Neural cell (in vitro differentiated cells): Measurements from ENCODE around the gene PIGC. TPM values are rescaled to one million over a fixed set of nuclear protein-coding genes. Genes with fewer than 3 reads are reported as not detected.

Experiments
- H2AFZ ChIP-seq: fragments of 200-600, 300-800 bp; sonication (generic), shearing (Covaris generic); 2 replicates; pipeline ENCODE4 v1.6.0; 2014; ENCODE audit warnings: low read depth, mild to moderate bottlenecking, antibody characterized with exemption, low read length, moderate library complexity
- H3F3A ChIP-seq: fragments of 200-600 bp; shearing (Covaris generic); 2 replicates; pipeline ENCODE4 v1.6.1; 2016; ENCODE audit warnings: mild to moderate bottlenecking, moderate library complexity, mixed read lengths, antibody characterized with exemption, low read length; ENCODE audit not compliant: insufficient read depth, poor library complexity, severe bottlenecking
- H3K27ac ChIP-seq: fragments of 200-600, 300-800 bp; sonication (generic), shearing (Covaris generic); 2 replicates; pipeline ENCODE4 v1.5.1; 2014; ENCODE audit warnings: mild to moderate bottlenecking, low read length, moderate library complexity
- H3K27me3 ChIP-seq: fragments of 300-800, 200-600 bp; sonication (generic), shearing (Covaris generic); 2 replicates; pipeline ENCODE4 v1.6.0; 2014; ENCODE audit warnings: mild to moderate bottlenecking, low read depth, low read length, moderate library complexity; ENCODE audit not compliant: insufficient read depth
- H3K36me3 ChIP-seq: fragments of 300-800, 200-600 bp; sonication (generic), shearing (Covaris generic); 2 replicates; pipeline ENCODE4 v1.5.1; 2014; ENCODE audit warnings: mild to moderate bottlenecking, antibody characterized with exemption, low read length, moderate library complexity; ENCODE audit not compliant: insufficient read depth
- H3K4me2 ChIP-seq: fragments of 300-800, 200-600 bp; sonication (generic), shearing (Covaris generic); 2 replicates; pipeline ENCODE4 v1.6.0; 2014; ENCODE audit warnings: mild to moderate bottlenecking, low read length
- H3K4me3 ChIP-seq: fragments of 300-800, 200-600 bp; sonication (generic), shearing (Covaris generic); 2 replicates; pipeline ENCODE4 v1.5.1; 2014; ENCODE audit warnings: mild to moderate bottlenecking, low read length, moderate library complexity
- H3K79me2 ChIP-seq: fragments of 200-600 bp; shearing (Covaris generic); replicated peaks from 2 replicates; pipeline ENCODE4 v1.6.0; 2014; ENCODE audit warnings: mild to moderate bottlenecking, low read length, moderate library complexity; ENCODE audit not compliant: insufficient read depth
- H3K9ac ChIP-seq: fragments of 300-800, 200-600 bp; sonication (generic), shearing (Covaris generic); 2 replicates; pipeline ENCODE4 v1.6.1; 2016; ENCODE audit warnings: mild to moderate bottlenecking, low read length, mixed read lengths
- H3K9me2 ChIP-seq: fragments of 200-600 bp; shearing (Covaris generic); 2 replicates; pipeline ENCODE4 v1.6.1; 2016; ENCODE audit warnings: mild to moderate bottlenecking, low read length, mixed read lengths; ENCODE audit not compliant: insufficient read depth
- H3K9me3 ChIP-seq: fragments of 200-600, 300-800 bp; sonication (generic), shearing (Covaris generic); 2 replicates; pipeline ENCODE4 v1.6.1; 2016; ENCODE audit warnings: mild to moderate bottlenecking, mixed run types, low read length, moderate library complexity, mixed read lengths
- H4K20me1 ChIP-seq: fragments of 200-600 bp; shearing (Covaris generic); 2 replicates; pipeline ENCODE4 v1.6.1; 2016; ENCODE audit warnings: mild to moderate bottlenecking, mixed run types; ENCODE audit not compliant: insufficient read depth
- CTCF ChIP-seq: fragments of 450-650 bp; IDR thresholded peaks from 2 replicates; pipeline ENCODE4 v1.5.1; 2014; ENCODE audit warnings: antibody characterized with exemption, mild to moderate bottlenecking, moderate library complexity; ENCODE audit not compliant: poor library complexity, severe bottlenecking
- EP300 ChIP-seq: fragments of 450-650 bp; conservative IDR thresholded peaks from 2 replicates; pipeline ENCODE4 v1.6.1; 2014; ENCODE audit warnings: antibody characterized with exemption, mild to moderate bottlenecking, moderate library complexity; ENCODE audit not compliant: poor library complexity, severe bottlenecking
- EZH2 ChIP-seq: fragments of 200-600, 300-800 bp; shearing (Covaris generic), sonication (generic); IDR thresholded peaks from 2 replicates; pipeline ENCODE4 v1.6.1; 2014; ENCODE audit warnings: antibody characterized with exemption, low read length, borderline replicate concordance, mild to moderate bottlenecking; ENCODE audit not compliant: insufficient read depth, poor library complexity, severe bottlenecking
- MXI1 ChIP-seq: fragments of 450-650 bp; conservative IDR thresholded peaks from 2 replicates; pipeline ENCODE4 v1.6.1; 2014; ENCODE audit warnings: antibody characterized with exemption, mild to moderate bottlenecking; ENCODE audit not compliant: poor library complexity, severe bottlenecking
- POLR2AphosphoS5 ChIP-seq: IDR thresholded peaks from 2 replicates; pipeline ENCODE4 v1.6.1; 2012
- RAD21 ChIP-seq: fragments of 450-650 bp; conservative IDR thresholded peaks from 2 replicates; pipeline ENCODE4 v1.6.1; 2014; ENCODE audit warnings: antibody characterized with exemption, mild to moderate bottlenecking, moderate library complexity
- REST ChIP-seq: IDR thresholded peaks from 2 replicates; pipeline ENCODE4 v1.6.1; 2012; ENCODE audit warnings: borderline replicate concordance
- SMC3 ChIP-seq: fragments of 450-650 bp; conservative IDR thresholded peaks from 2 replicates; pipeline ENCODE4 v1.6.1; 2014; ENCODE audit warnings: antibody characterized with exemption, mild to moderate bottlenecking, moderate library complexity; ENCODE audit not compliant: poor library complexity
- TAF1 ChIP-seq: IDR thresholded peaks from 2 replicates; pipeline ENCODE4 v1.6.1; 2012; ENCODE audit warnings: low read depth
- polyA plus RNA-seq: library from polyadenylated mRNA; depleted of rRNA; stranded (reverse); fragments of >200 nt; gene quantifications from 2 replicates; pipeline ENCODE4 v1.2.3, GENCODE V29; 2014

PIGC gene
- polyA plus RNA-seq, 1 donor from 2014 or later: 69.3 TPM

DNA sequence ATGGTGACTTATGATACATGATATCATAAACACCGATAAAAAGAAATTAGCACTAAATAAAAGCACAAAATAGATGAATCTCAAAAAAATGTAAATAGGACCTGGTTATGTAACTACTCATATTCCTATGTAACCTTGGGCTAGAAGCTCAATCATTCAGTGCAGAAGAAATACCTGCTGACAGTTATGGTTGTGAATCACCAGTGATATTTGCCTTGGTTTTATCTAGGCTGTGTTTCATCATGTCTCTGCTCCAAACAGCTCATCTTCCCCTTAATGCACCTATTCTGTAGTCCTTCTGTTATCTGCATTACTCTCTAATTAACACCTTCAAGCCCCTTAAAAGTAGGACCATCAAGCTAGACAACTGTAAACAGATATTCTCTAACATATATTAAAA is 16.3 kb upstream of the PIGC start:
- no peak overlapping the region for H2AFZ ChIP-seq

DNA sequence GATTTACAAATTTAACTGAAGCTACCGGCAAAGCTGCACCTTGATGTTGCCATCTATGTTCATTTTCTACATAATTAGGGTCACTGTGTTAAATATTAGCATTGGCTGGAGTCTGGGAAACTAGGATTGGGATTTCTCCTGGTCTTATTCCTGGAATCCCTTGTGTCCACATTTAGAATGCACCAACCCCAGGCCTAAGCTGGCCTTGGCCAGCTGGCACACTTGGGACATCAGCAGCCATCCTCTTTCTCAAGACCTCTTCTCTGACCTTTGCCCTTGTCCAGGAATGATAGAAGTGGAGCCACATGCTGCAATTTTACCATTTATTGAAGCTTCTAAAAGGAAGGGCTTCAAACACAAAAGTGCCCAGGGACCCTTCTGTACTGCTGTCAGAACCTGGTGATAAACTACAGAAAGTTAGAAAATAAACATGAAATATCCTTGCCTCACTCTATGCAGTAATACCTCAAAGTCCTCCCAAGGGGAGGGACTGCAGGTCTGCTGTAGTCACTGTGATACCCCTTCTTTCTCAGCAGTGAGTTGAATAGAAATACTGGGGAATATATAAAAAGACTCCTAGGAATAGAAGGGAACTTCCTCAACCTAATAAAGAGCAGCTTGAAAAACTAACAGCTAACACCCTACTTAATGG is 13.7 kb upstream of the PIGC start:
- Histone ChIP-seq H3K9me2 (no peaks in the 10 kb centered on the region), H3K9me3 (no peaks in the 10 kb centered on the region), H3K27me3 (no peaks in the 10 kb centered on the region), H3K79me2 (no peaks in the 10 kb centered on the region), H3F3A (no peaks in the 10 kb centered on the region), H4K20me1 (no peaks in the 10 kb centered on the region), H3K36me3 (no peaks in the 10 kb centered on the region), H3K4me3 (no peak overlapping the region), H2AFZ (no peak overlapping the region), H3K27ac (no peak overlapping the region), H3K9ac (no peak overlapping the region), H3K4me2 (no peak overlapping the region)
- TF ChIP-seq TAF1: no peak
- no peak for TF ChIP-seq SMC3
- no peak for TF ChIP-seq POLR2AphosphoS5
- TF ChIP-seq EP300: no peak
- TF ChIP-seq CTCF: no peak
- no peak for TF ChIP-seq REST
- no peak for TF ChIP-seq RAD21
- no peak for TF ChIP-seq EZH2
- TF ChIP-seq MXI1: no peak

More for the DNA sequence above, 16.3 kb upstream of the PIGC start:
- TF ChIP-seq POLR2AphosphoS5 (no peak), SMC3 (no peak), TAF1 (no peak), RAD21 (no peak), CTCF (no peak), EP300 (no peak)
- no peaks in the 10 kb centered on the region for H3K9me3 ChIP-seq
- no peak overlapping the region for H3K27ac ChIP-seq
- no peak overlapping the region for H3K4me2 ChIP-seq
- no peaks in the 10 kb centered on the region for H3K36me3 ChIP-seq
- no peaks in the 10 kb centered on the region for H3K27me3 ChIP-seq
- no peaks in the 10 kb centered on the region for H4K20me1 ChIP-seq
- H3F3A ChIP-seq: no peaks in the 10 kb centered on the region
- no peaks in the 10 kb centered on the region for H3K79me2 ChIP-seq
- no peak overlapping the region for H3K9ac ChIP-seq
- H3K4me3 ChIP-seq: no peak overlapping the region
- H3K9me2 ChIP-seq: no peaks in the 10 kb centered on the region
